Tibial artery (tissue), 4 donors: ENCODE results near the gene STON2.

Experiments
- DNase-seq, 2 donors: peaks; one replicate each; pipeline ENCODE4 v3.0.0-alpha.2; 2019
- H3K27ac ChIP-seq, 2 donors: fragments of 200-600 bp; sonication (generic) in 1 of 2; 1 replicate in 1 of 2; 2 replicates in 1 of 2; pipeline ENCODE4 v1.5.1; 2018 to 2019; ENCODE audit warnings: mild to moderate bottlenecking in 1 of 2
- H3K27me3 ChIP-seq, 2 donors: fragments of 200-600 bp; sonication (generic) in 1 of 2; one replicate each; pipeline versions ENCODE4 v1.5.1 to v1.6.0; 2016 to 2019
- H3K36me3 ChIP-seq, 3 donors: fragments of 200-600 bp; sonication (generic) in 2 of 3; one replicate each; pipeline ENCODE4 v1.5.1; 2016 to 2019; ENCODE audit warnings: mild to moderate bottlenecking in 2 of 3
- H3K4me1 ChIP-seq, 4 donors: fragments of 200-600 bp; sonication (generic) in 2 of 4; 1 replicate in 3 of 4; 2 replicates in 1 of 4; pipeline ENCODE4 v1.5.1; 2016 to 2019
- H3K4me3 ChIP-seq, 2 donors: fragments of 200-600 bp; sonication (generic) in 1 of 2; 1 replicate in 1 of 2; 2 replicates in 1 of 2; pipeline ENCODE4 v1.5.1; 2018 to 2019; ENCODE audit warnings: mild to moderate bottlenecking in 2 of 2
- H3K9me3 ChIP-seq, 3 donors: fragments of 200-600 bp; sonication (generic) in 1 of 3; one replicate each; pipeline ENCODE4 v1.5.1; 2016 to 2019
- CTCF ChIP-seq, 2 experiments: fragments of 200-600 bp in 1 of 2; fragments of 450-650 bp in 1 of 2; IDR thresholded peaks; one replicate each; pipeline ENCODE4 v1.5.1; 2017 to 2019; ENCODE audit warnings: antibody characterized with exemption in 2 of 2, mild to moderate bottlenecking in 1 of 2, moderate library complexity in 1 of 2
- intact Hi-C: fragments of 100-400 bp; cut with DNase I; formaldehyde crosslinking; loops from one replicate; pipeline ENCODE4 v1.15.0; 2023; ENCODE audit warnings: low total_unique reads

STON2 gene

GRCh38 chr14:81331229-81332021, 68.7 kb downstream of the STON2 start:
- no peak overlapping the region for H3K4me3 ChIP-seq
- intact Hi-C loops = no loop called here
- DNase-seq = no peak
- no peaks in the 10 kb centered on the region for H3K36me3 ChIP-seq
- TF ChIP-seq CTCF (IDR thresholded peaks at IDR 0.05) = no peak
- no peaks in the 10 kb centered on the region for H3K9me3 ChIP-seq
- no peaks in the 10 kb centered on the region for H3K27me3 ChIP-seq
- H3K4me1 ChIP-seq = no peaks in the 10 kb centered on the region
- H3K27ac ChIP-seq = no peak overlapping the region

GRCh38 chr14:81330619-81331122, 69.5 kb downstream of the STON2 start:
- Histone ChIP-seq H3K27ac (no peak overlapping the region), H3K9me3 (no peaks in the 10 kb centered on the region), H3K36me3 (no peaks in the 10 kb centered on the region), H3K4me1 (no peaks in the 10 kb centered on the region), H3K27me3 (no peaks in the 10 kb centered on the region), H3K4me3 (no peak overlapping the region)
- intact Hi-C loops = no loop called here
- no peak for DNase-seq
- no peak for TF ChIP-seq CTCF (IDR thresholded peaks at IDR 0.05)

- intact Hi-C loops = no loop called here
- no peaks in the 10 kb centered on the region for H3K4me1 ChIP-seq
These were observed 70.3 kb downstream of the STON2 start for GRCh38 chr14:81329640-81330381.

GRCh38 chr14:81326451-81326850, 73.7 kb downstream of the STON2 start:
- intact Hi-C loops = no loop called here
- H3K27ac ChIP-seq = no peak overlapping the region

More at GRCh38 chr14:81329640-81330381, 70.3 kb downstream of the STON2 start:
- Histone ChIP-seq H3K4me3 (no peak overlapping the region), H3K27me3 (peaks cover 0 to 5% of the 10 kb centered on the region in 2 donors), H3K36me3 (no peaks in the 10 kb centered on the region), H3K27ac (no peak overlapping the region), H3K9me3 (no peaks in the 10 kb centered on the region)
- no peak for TF ChIP-seq CTCF (IDR thresholded peaks at IDR 0.05)
- no peak for DNase-seq

GRCh38 chr14:81324011-81324410, 76.1 kb downstream of the STON2 start:
- no peak for TF ChIP-seq CTCF (IDR thresholded peaks at IDR 0.05)
- intact Hi-C loops = no loop called here
- Histone ChIP-seq H3K27ac (no peak overlapping the region), H3K36me3 (no peaks in the 10 kb centered on the region), H3K4me1 (no peaks in the 10 kb centered on the region), H3K9me3 (no peaks in the 10 kb centered on the region), H3K27me3 (peaks cover 0 to 12% of the 10 kb centered on the region in 2 donors), H3K4me3 (no peak overlapping the region)
- DNase-seq = no peak

More at GRCh38 chr14:81326451-81326850, 73.7 kb downstream of the STON2 start:
- Histone ChIP-seq H3K9me3 (no peaks in the 10 kb centered on the region), H3K36me3 (no peaks in the 10 kb centered on the region), H3K4me1 (no peaks in the 10 kb centered on the region), H3K4me3 (no peak overlapping the region), H3K27me3 (peaks cover 0 to 12% of the 10 kb centered on the region in 2 donors)
- no peak for DNase-seq
- TF ChIP-seq CTCF (IDR thresholded peaks at IDR 0.05) = no peak
